Uterus (tissue), 2 donors: ENCODE results near the gene PTBP3.
"Not testable (repeated sequence)": the region's sequence is repeated elsewhere in the genome, so short reads cannot be mapped to it uniquely, and the experiment has no call there.

ENCODE experiments used
- POLR2A ChIP-seq, 2 donors: fragments of 450-650 bp; IDR thresholded peaks; one replicate each; pipeline ENCODE4 v1.6.1; 2016; ENCODE audit warnings: antibody characterized with exemption in 2 of 2, mild to moderate bottlenecking in 1 of 2, moderate library complexity in 1 of 2
- TF ChIP-seq, protein P1 (sequence below), 4 experiments: fragments of 200-600 bp in 2 of 4; fragments of 450-650 bp in 2 of 4; sonication (generic) in 2 of 4; IDR thresholded peaks; one replicate each; pipeline ENCODE4 v1.5.1; 2016 to 2019; ENCODE audit warnings: antibody characterized with exemption in 4 of 4, mild to moderate bottlenecking in 2 of 4, moderate library complexity in 1 of 4

DNA sequence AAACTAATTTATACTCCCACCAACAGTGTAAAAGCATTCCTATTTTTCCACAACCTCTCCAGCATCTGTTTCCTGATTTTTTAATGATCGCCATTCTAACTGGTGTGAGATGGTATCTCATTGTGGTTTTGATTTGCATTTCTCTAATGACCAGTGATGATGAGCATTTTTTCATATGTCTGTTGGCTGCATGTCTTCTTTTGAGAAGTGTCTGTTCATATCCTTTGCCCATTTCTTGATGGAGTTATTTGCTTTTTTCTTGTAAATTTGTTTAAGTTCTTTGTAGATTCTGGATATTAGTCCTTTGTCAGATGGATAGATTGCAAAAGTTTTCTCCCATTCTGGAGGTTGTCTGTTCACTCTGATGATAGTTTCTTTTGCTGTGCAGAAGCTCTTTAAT, 143.1 kb downstream of the PTBP3 start:
- TF ChIP-seq, protein P1, sequence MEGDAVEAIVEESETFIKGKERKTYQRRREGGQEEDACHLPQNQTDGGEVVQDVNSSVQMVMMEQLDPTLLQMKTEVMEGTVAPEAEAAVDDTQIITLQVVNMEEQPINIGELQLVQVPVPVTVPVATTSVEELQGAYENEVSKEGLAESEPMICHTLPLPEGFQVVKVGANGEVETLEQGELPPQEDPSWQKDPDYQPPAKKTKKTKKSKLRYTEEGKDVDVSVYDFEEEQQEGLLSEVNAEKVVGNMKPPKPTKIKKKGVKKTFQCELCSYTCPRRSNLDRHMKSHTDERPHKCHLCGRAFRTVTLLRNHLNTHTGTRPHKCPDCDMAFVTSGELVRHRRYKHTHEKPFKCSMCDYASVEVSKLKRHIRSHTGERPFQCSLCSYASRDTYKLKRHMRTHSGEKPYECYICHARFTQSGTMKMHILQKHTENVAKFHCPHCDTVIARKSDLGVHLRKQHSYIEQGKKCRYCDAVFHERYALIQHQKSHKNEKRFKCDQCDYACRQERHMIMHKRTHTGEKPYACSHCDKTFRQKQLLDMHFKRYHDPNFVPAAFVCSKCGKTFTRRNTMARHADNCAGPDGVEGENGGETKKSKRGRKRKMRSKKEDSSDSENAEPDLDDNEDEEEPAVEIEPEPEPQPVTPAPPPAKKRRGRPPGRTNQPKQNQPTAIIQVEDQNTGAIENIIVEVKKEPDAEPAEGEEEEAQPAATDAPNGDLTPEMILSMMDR (IDR thresholded peaks at IDR 0.05), result not testable (repeated sequence)
- TF ChIP-seq POLR2A (IDR thresholded peaks at IDR 0.05), result not testable (repeated sequence)
